PC-3 (cell line): Measurements from ENCODE around the gene DSCAM.

Experiments used
- CTCF ChIP-seq: fragments of 300-600 bp; sonication (generic); conservative IDR thresholded peaks from 2 replicates; pipeline ENCODE4 v1.5.1; 2017; ENCODE audit warnings: antibody characterized with exemption, low read depth, mild to moderate bottlenecking, low read length
- EZH2 ChIP-seq: fragments of 300-600 bp; sonication (generic); IDR thresholded peaks from one replicate; pipeline ENCODE4 v1.6.1; 2017; ENCODE audit warnings: antibody characterized with exemption, mild to moderate bottlenecking, low read length; ENCODE audit not compliant: unreplicated experiment
- EZH2phosphoT487 ChIP-seq: fragments of 300-600 bp; sonication (generic); IDR thresholded peaks from 2 replicates; pipeline ENCODE4 v1.6.1; 2018; ENCODE audit warnings: mild to moderate bottlenecking, antibody characterized with exemption, low read length, borderline replicate concordance

DNA sequence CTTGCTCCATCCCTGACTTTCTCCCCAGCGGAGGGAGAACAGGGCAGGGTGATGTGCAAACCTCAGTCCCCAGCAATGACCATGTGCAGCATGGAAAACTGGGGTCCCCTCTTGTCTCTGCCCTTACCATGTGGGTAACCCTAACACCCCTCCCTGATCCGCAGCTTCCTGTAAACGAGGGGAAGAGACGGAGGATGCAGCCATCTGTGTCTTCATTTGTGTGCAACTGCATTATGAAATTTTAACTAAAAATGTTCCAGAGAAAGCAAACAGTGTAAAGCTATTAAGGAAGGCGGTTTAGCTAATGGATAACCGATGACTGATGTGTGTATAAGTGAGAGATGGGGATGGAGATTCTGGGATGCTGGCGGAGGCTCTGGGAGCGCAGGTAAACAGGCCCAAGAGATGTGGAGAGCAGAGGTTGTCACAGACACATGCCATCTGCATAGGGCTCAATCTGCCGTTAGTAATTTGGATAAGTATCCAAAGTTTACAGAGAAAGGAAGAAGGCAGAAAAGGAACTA, 206.6 kb downstream of the DSCAM start:
- TF ChIP-seq CTCF (no peak), EZH2phosphoT487 (no peak), EZH2 (no peak)
